GM21529 (cell line): ENCODE data around the gene KCNA3.
"Not testable (repeated sequence)": the region's sequence is repeated elsewhere in the genome, so short reads cannot be mapped to it uniquely, and the experiment has no call there.

Experiments used
- ATAC-seq: cut with Tn5 transposase; IDR thresholded peaks from one replicate; pipeline ENCODE4 v1.9.1; 2021; ENCODE audit not compliant: unreplicated experiment

Gene KCNA3

GRCh38 chr1:110680036-110680735 lies 5.4 kb upstream of the KCNA3 start:
- ATAC-seq = no peak

- ATAC-seq = no peak
Observed at GRCh38 chr1:110677526-110677925, 2.8 kb upstream of the KCNA3 start.

- no peak for ATAC-seq
Observed at GRCh38 chr1:110676970-110677369, 2.2 kb upstream of the KCNA3 start.

GRCh38 chr1:110675060-110675791 lies 486 bp upstream of the KCNA3 start:
- ATAC-seq = no peak

- ATAC-seq = no peak
Observed at GRCh38 chr1:110673805-110674336, 869 bp downstream of the KCNA3 start.

- no peak for ATAC-seq
Observed at GRCh38 chr1:110673197-110673701, 1.5 kb downstream of the KCNA3 start.

GRCh38 chr1:110672753-110673108 lies 2.0 kb downstream of the KCNA3 start:
- peak; percentile 68 for ATAC-seq

- no peak for ATAC-seq
Observed at GRCh38 chr1:110672001-110672752, 2.6 kb downstream of the KCNA3 start.

- no peak for ATAC-seq
Observed at GRCh38 chr1:110671361-110671760, 3.4 kb downstream of the KCNA3 start.

- no peak for ATAC-seq
Observed at GRCh38 chr1:110668549-110668948, 6.2 kb downstream of the KCNA3 start.

GRCh38 chr1:110667776-110668175 lies 7.0 kb downstream of the KCNA3 start:
- ATAC-seq = no peak

GRCh38 chr1:110663241-110663640 lies 11.5 kb downstream of the KCNA3 start:
- no peak for ATAC-seq

- ATAC-seq = not testable (repeated sequence)
Observed at GRCh38 chr1:110659559-110659958, 15.2 kb downstream of the KCNA3 start.

GRCh38 chr1:110657351-110657750 lies 17.4 kb downstream of the KCNA3 start:
- no peak for ATAC-seq

- no peak for ATAC-seq
Observed at GRCh38 chr1:110650609-110651008, 24.1 kb downstream of the KCNA3 start.

- ATAC-seq = no peak
Observed at GRCh38 chr1:110648417-110648816, 26.3 kb downstream of the KCNA3 start.

- no peak for ATAC-seq
Observed at GRCh38 chr1:110647254-110647891, 27.4 kb downstream of the KCNA3 start.

- no peak for ATAC-seq
Observed at GRCh38 chr1:110645821-110646735, 28.7 kb downstream of the KCNA3 start.

GRCh38 chr1:110645211-110645610 lies 29.5 kb downstream of the KCNA3 start:
- ATAC-seq = no peak
